Fibroblast of upper back skin (primary cell): ENCODE results near the gene TMA7B.

ENCODE experiments used
- DNase-seq: peaks from one replicate; pipeline ENCODE4 v3.0.0-alpha.2; 2013

TMA7B gene

GRCh38 chr22:39954584-39955055 is 5.6 kb upstream of the TMA7B start:
- peak; percentile 98 for DNase-seq

GRCh38 chr22:39955675-39956074 is 4.5 kb upstream of the TMA7B start:
- DNase-seq: peak; percentile 25

- DNase-seq: no peak
Measured at GRCh38 chr22:39956932-39957664, 3.1 kb upstream of the TMA7B start.

- no peak for DNase-seq
Measured at GRCh38 chr22:39958009-39958711, 2.0 kb upstream of the TMA7B start.

- DNase-seq: no peak
Measured at GRCh38 chr22:39958949-39959639, 1.1 kb upstream of the TMA7B start.

GRCh38 chr22:39960791-39961746 is 872 bp downstream of the TMA7B start:
- DNase-seq: peak; percentile 99

GRCh38 chr22:39962071-39962470 is 1.9 kb downstream of the TMA7B start:
- peak; percentile 62 for DNase-seq

DNA sequence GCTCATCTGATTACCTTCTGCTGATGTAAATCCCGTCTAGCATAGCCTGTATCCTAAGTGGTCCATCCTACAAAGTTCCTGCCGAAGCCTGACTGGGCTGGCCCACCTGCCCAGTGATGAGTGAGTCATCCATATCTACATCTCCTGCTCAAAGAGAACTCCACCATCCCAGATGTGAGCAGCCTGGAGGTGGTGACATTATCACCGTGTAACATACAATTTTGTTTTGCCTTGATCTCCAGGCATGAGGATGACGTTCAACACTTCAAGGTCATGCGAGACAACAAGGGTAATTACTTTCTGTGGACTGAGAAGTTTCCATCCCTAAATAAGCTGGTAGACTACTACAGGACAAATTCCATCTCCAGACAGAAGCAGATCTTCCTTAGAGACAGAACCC is 5.6 kb downstream of the TMA7B start:
- no peak for DNase-seq

GRCh38 chr22:39966470-39966869 is 6.3 kb downstream of the TMA7B start:
- DNase-seq: peak; percentile 69

DNA sequence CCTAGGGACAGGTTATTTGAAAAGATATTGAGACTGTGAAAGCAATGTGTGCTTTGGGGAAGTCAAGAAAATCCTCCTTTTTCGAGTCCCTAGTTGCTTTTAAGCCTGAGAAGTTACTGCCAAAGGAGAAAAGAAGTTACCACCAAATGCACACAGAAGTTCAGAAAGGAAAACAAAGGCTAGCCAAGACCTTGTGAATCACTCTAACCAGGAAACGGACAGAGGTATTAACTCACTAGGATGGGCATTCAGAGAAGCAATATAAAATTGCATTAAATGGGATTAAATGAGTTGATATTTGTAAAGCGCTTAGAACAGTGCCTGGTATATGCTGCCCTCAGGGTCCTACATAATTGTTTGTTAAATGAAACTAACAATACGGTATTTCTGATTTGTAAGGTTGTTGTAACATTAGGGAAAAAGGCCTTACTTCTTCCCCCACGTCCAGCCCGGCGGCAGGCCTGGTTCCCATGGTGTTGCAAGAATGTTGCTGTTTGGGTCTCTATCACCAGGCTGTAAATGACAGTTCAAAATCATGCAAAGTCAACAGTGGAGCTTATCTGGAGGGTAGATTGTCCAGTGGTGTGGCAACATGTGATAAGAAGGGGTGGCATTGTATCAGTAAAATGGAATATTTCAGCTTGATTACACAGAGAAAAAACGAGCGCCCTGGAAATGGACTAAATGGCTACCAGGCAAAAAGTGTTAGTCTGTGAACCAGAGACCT is 7.1 kb downstream of the TMA7B start:
- DNase-seq: peak; percentile 63

- no peak for DNase-seq
Measured at GRCh38 chr22:39967996-39968972, 8.1 kb downstream of the TMA7B start.

GRCh38 chr22:39970742-39971141 is 10.5 kb downstream of the TMA7B start:
- no peak for DNase-seq

GRCh38 chr22:39972641-39973040 is 12.4 kb downstream of the TMA7B start:
- no peak for DNase-seq

DNA sequence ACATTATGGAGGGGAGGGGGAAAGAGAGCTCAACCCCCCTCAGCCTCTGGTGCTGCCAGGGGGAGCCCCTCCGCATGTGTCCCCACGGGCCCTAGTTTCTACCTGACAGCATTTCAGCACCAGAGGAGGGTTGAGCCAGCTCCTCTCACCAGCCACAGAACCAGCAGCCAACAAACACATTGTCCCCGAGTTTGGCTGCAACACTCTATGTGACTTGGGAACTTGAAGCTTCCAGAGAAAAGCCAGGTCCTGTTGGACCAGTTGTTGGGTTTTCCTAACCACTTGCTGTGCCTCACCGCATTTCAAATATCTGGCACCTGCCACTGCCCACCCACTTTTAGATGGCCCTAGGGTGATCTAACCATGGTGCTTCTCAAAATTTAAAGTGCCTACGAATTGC is 13.5 kb downstream of the TMA7B start:
- DNase-seq: no peak

DNA sequence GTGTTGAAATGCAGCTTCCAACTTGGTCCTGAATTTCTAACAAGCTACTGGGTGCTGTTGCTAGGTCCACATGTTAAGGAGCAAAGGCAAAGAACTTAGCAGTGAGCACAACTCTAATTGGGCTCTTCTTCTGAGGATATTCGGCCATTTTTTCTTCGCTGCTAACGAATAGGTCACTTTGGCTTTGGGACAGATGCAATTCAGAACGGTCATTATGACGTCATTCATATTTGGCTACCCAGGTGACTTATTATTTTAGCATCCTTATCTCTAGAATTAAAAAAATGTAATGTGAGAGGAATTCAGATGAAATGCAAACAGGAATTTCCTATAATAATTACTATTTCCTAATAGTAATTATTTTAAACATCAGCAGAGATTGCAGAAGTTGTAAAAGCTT is 13.9 kb downstream of the TMA7B start:
- DNase-seq: no peak

DNA sequence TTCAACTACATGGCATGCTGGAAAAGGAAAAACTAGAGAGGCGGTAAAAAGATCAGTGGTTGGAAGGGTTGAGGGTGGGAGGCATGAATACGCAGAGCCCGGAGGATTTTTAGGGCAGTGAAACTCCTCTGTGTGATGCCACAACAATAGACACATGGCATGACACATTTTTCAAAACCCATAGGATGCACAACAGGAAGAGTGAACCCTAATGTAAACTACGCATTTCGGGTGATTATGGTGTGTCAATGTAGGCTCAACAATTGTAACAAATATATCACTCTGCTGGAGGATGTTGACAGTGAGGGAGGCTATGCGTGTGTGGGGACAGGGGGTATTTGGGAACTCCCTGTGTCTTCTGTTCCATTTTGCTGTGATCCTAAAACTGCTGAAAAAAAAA is 18.9 kb downstream of the TMA7B start:
- DNase-seq: no peak

DNA sequence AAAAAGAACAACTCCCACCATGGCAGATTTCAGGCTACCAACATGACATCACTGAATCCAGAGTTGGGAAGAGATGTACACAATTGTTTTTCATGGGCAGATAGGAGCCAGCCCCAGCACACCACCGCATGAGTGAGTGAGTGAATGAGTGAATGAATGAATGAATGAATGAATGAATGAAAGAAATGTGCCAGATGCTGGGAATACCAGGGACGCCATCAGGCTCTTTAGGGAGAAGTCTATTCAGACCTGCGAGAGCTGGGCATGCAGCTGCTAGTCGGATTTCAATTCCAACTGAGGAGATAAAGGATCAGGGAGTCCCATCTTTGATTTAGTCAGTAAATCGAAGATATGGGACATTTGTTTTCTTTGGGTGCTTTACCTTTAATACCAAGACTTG is 19.3 kb downstream of the TMA7B start:
- no peak for DNase-seq

GRCh38 chr22:39980596-39980995 is 20.4 kb downstream of the TMA7B start:
- DNase-seq: no peak

GRCh38 chr22:39983346-39983745 is 23.1 kb downstream of the TMA7B start:
- DNase-seq: no peak

GRCh38 chr22:39984006-39984405 is 23.8 kb downstream of the TMA7B start:
- no peak for DNase-seq

DNA sequence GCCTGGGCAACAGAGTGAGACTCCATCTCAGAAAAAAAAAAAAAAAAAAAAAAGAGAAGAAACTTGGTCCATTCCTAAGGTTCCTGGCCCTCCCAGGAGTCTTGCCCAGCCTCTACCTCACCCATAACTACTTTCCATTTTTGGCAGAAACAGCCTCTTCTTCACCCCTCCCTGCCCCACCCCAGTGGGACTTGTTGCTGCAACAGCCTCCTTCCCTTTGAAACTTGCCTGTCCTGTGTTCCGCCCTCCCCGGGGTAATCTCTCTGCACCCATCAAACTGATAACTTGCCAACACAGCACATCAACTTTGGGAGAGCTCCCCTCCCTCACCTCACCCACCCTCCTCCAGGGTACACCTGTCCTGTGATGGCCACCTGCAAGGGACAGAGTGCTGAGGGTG is 24.5 kb downstream of the TMA7B start:
- no peak for DNase-seq
